Measurements from ENCODE around the gene TMEM178B.

Gene TMEM178B

DNA sequence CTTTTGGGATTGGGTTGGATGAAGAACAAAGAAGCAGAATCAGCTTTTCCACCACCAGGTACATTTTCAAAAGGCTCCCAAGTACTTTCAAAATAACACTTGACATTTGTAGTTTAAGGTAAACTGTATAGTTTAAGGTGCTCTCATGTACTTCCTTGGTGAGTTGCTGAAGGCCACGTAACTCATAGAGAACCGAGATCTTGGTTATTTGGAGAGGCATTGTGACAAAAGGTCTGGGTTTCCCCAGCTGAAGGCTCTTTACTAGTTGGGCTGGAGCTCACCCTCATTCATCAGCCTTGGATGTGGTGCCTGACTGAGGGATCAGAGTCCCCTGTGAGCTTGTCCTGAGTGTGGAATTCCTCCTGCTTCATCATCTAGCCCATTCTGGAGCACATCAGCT is 191.8 kb downstream of the TMEM178B start:
- no peak for DNase-seq

- DNase-seq: no peak
Measured at GRCh38 chr7:141268614-141269013, 194.8 kb downstream of the TMEM178B start.

GRCh38 chr7:141271451-141271850 is 197.6 kb downstream of the TMEM178B start:
- no peak for DNase-seq

- no peak for DNase-seq
Measured at GRCh38 chr7:141272417-141272816, 198.6 kb downstream of the TMEM178B start.

GRCh38 chr7:141275350-141275749 is 201.5 kb downstream of the TMEM178B start:
- no peak for DNase-seq

DNA sequence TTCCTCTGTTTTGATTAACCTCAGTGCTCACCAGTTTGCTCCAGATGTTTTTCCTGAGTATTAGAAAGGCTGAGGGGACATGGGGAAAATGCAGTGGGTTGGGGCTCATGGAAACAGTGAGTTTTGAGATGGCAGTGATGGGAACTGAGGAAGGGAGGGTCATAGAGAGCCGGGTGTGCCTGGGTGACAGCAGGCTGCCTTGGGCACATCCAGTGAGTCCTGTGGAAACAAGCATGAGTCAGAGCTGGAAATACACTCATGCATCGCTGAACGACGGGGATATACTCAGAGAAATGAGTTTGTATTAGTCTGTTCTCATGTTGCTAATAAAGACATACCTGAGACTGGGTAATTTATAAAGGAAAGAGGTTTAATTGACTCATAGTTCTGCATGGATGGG is 202.2 kb downstream of the TMEM178B start:
- no peak for DNase-seq

DNA sequence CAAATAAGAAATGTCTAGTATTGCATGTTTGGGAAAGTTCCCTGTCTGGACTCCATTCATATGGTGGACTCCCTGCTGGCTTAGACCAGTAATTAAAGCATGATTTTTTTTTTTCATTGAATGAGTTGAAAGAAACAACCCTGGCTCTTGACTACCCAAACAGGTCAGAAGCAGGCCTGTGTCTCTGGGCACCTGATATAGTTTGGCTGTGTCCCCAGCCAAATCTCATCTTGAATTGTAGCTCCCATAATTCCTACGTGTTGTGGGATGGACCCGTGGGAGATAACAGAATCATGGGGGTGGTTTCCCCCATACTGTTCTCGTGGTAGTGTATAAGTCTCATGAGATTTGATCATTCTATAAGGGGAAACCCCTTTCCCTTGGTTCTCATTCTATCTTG is 206.2 kb downstream of the TMEM178B start:
- no peak for DNase-seq

GRCh38 chr7:141281311-141281710 is 207.4 kb downstream of the TMEM178B start:
- DNase-seq: no peak

- DNase-seq: no peak
Measured at GRCh38 chr7:141286522-141286921, 212.7 kb downstream of the TMEM178B start.

DNA sequence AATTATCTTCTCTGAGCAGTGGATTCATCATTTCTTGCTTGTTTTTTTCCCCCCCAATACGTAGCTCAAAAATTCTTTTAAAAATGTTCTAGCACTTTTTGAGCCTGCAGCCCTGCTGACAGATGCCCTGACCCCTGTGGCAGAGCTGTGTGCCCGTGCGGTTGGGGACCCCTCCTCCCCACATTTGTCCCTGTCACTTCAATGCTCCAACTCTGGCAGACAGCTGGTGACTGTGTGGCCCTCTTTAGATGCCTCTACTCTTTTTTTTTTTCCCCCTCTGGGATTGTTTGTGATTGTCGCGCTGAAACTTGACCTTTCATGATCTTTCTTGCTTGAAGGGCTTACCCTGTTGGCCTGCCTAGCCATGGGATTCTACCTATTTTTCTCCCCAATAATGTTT is 214.1 kb downstream of the TMEM178B start:
- no peak for DNase-seq

DNA sequence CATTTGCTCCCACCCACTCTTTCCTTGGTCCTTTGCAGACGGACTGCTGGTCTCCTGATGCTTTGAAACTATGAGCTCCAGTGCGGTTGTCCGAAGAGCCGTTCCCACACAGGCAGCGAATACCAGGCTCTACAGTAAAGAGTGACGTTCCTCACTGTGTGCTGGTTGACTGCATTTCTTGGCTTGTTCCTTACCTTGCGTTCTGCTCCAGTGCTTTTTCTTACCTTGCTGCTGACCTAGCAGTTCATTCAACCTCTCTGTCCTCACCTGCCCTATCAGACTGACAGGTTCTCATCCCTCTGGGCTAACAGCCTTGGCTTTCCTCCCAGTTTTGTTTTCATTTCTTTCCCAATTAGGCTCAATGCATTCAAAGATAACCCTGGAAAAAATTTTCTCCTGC is 214.8 kb downstream of the TMEM178B start:
- no peak for DNase-seq

DNA sequence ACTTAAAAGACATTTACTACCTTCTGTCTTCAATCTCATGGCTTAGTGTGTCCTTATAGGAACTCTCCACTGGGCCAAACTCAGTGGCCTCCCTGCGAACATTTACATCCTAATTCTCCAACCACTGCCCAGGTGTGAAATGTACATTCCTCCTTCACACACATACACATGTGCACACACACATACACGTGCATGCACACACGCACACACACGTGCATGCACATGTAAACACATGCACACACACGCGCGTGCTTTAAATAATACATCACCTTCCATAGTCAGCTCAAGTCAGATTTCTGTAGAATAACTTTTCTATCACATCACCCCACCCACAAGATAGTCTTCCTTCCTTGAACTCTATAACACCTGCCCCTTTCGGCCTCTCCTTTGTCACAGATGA is 216.5 kb downstream of the TMEM178B start:
- DNase-seq: no peak

GRCh38 chr7:141290973-141291372 is 217.1 kb downstream of the TMEM178B start:
- DNase-seq: no peak

- DNase-seq: no peak
Measured at GRCh38 chr7:141291541-141291940, 217.7 kb downstream of the TMEM178B start.

DNA sequence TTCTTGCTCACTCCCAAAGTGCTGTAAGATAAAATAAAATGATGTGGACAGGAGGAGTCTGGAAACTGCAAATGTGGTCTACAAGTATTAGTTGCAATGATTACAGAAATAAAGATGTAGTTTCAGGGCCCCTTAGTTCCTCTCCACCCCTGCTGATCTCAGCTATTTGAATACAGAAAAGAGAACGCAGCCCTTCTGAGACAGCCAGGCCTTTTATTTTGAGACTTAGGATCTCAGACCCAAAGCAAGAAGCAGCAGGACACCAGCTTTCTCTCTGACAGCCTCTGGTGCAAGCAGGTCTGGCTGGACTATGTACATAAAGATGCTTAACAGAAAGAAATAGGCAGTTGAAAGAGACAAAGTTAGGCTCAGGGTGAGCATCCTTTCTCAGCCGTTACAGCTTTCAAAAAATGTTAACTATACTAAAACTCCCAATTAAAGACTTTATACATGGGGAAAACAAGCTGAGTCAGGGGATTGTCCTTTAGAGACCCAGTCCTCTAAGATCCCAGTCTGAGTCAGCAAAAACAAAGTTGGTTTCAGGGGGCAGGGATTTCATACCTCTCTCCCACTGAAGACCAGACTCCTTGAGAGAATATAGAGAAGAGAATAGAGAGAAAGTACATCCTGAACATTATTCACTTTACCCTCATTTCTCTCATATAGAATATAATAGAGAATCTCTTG is 220.4 kb downstream of the TMEM178B start:
- no peak for DNase-seq

DNA sequence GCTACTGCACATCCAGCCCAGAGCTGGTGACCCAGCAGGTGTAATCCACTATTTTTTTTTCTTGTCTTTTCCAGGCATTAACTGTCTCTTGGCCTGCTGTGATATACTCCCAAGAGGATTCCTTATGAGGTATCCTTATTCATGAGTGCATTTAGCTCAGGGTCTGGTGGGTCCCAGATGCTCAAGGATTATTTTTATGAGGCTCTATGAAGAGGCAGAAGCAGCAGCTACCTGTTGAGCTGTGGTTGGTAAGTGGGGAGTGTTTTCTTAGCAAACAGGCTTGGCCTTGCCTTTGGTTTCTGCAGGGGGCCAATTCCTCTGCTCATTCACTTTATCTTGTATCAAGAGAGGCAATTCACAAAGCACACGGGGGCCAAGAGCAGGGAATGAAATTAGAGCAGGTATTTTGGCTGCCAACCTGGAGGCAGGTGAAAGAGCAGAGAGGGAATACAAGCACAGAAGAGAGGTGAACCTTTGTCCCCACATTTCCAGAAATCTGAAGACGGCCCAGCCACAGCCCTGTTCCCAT is 221.6 kb downstream of the TMEM178B start:
- no peak for DNase-seq

DNA sequence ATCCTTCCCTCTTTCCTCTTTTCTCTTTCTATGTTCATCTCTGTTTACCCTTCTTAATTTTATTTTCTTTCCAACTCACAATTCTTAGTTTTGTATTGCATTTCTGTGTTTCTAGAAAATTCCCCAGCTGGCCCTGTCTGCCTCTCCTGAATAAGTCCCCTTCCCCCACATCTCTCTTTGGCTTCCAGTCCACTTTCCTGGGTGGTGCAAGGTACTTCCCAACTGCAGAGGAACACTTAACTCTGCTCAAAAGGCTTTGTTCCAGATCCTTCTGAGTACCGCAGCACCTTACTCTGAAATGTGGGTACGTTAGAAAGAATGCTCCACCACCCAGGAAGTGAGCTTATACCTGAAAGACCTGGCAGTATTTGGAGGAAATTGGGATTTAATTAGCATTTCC is 227.0 kb downstream of the TMEM178B start:
- no peak for DNase-seq

- no peak for DNase-seq
Measured at GRCh38 chr7:141301544-141301943, 227.7 kb downstream of the TMEM178B start.

DNA sequence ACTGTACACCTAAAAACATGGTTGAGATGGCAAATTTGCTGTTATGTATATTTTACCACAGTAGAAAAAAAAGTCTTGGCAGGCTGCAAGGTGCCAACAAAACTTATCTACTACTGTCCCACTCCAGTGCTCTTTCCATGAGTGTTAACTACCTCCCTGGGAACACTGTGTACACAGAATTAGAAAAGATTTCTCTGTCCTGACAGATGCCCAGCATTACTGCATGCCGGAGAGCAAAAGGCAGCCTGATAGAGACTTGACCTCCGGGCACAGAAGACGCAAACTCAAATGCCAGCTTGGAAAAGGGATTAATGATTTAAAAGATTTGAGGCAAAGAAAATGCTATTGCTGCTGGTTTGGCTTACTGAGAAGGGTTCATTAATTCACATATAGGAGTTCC is 228.8 kb downstream of the TMEM178B start:
- no peak for DNase-seq

- DNase-seq: no peak
Measured at GRCh38 chr7:141304291-141304690, 230.4 kb downstream of the TMEM178B start.

GRCh38 chr7:141306081-141306480 is 232.2 kb downstream of the TMEM178B start:
- DNase-seq: no peak

GRCh38 chr7:141312395-141312794 is 238.5 kb downstream of the TMEM178B start:
- no peak for DNase-seq

GRCh38 chr7:141312828-141313521 is 239.1 kb downstream of the TMEM178B start:
- DNase-seq: no peak

GRCh38 chr7:141313896-141314295 is 240.0 kb downstream of the TMEM178B start:
- DNase-seq: no peak
